Erythroblast (primary cell): ENCODE data around the gene ELP2.
"Not testable (repeated sequence)": the region's sequence is repeated elsewhere in the genome, so short reads cannot be mapped to it uniquely, and the experiment has no call there.

Source experiments
- DNase-seq, 2 experiments: peaks; one replicate each; lab custom pipeline; 2025; lab: John Stamatoyannopoulos, UW
- GATA1 ChIP-seq: IDR thresholded peaks from 2 replicates; pipeline ENCODE4 v1.6.1; 2011; ENCODE audit warnings: low read depth, mild to moderate bottlenecking, control low read depth, low read length, moderate library complexity
- POLR2A ChIP-seq: IDR thresholded peaks from 2 replicates; pipeline ENCODE4 v1.6.1; 2011; ENCODE audit warnings: mild to moderate bottlenecking, low read length

Gene ELP2

DNA sequence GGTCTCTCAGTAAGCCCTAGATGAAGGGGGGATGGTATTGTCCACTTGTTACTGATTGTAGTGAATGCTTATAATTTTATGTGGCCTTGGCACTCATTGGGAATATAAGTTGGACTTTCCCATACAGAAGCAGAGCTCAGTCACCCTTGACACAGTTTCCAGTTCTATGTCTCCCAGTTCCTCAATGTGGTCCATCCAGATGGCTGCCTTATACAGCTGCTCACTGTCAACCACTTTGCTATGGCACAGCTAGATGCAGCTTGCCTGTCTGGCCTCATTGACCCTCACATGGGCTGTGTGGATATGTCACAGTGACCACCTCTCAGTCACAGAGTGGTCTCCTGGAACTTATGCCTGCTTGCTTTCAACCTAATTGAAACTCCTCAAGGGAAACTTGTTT is 22.2 kb upstream of the ELP2 start:
- no peak for TF ChIP-seq POLR2A
- TF ChIP-seq GATA1: no peak
- no peak for DNase-seq

DNA sequence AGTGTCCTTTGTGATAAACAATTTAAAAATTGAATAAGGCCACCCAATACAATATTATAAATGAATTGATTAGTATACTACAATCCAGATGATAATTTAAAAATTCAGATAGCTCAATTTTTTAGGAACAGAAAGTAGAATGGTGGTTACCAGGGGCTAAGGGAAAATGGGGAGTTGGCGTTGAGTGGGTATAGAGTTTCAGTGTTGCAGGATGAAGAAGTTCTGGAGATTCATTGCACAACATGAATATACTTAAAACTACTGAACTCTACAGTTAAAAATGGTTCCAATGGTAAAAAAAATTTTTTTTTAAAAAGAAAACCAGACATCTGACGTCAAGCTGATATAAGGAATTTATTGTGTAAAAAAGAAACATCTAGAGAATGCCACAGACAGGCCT is 21.5 kb upstream of the ELP2 start:
- no peak for TF ChIP-seq GATA1
- no peak for TF ChIP-seq POLR2A
- DNase-seq: no peak

DNA sequence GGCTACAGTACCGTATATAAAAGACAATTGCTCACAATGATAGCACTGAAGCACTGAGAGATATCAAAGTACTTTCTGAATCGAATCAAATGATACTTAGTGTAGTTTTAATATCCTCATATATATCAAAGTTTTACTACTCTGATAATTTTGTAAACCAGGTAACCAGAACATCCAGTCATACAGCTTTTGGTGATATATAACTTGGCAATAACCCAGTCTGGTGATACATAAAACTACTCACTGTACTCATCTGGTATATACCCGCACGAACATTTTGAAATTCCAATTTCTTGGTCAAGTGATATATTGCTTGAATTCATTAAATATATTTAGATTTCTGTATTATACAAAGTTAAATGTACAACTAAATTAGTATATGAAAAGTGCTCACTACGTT is 21.1 kb upstream of the ELP2 start:
- DNase-seq: no peak
- TF ChIP-seq POLR2A (no peak), GATA1 (no peak)

DNA sequence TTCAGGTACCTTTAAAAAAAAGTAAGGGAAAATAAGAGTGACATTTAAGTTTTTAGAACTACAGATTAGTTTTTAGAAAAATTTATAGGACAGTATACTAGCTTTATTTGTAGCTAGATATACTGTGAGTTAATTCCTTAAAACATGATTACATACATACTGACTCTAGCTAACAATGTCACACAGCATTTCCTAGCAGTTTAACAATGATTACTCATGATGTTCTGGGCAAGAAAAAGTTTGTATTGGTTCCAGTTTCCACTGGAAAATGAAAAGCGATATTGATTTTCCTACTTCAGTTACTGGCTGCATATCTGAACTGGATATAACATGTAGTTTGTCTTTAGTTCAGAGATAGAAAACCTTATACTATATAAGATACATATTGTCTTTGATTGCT is 20.0 kb upstream of the ELP2 start:
- no peak for TF ChIP-seq POLR2A
- no peak for TF ChIP-seq GATA1
- no peak for DNase-seq

DNA sequence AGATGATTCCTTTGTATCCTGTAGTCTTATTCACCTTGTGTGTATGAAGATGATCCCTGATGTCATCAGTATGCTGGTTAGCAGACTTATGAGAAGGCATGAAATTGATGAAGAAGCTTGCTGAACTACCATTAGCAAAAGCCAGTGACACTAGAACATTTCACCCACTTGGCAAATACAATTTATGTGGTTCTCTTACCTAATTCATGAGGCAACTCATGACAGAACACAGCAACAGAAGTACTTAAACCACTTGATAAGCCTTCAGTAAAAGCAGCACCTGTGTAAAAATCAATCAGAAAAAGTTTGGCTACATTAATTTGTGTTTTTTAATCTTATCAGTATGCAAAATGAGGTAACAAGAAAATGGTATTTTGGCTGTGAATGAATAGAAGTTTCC is 17.4 kb upstream of the ELP2 start:
- TF ChIP-seq POLR2A (no peak), GATA1 (no peak)
- no peak for DNase-seq

DNA sequence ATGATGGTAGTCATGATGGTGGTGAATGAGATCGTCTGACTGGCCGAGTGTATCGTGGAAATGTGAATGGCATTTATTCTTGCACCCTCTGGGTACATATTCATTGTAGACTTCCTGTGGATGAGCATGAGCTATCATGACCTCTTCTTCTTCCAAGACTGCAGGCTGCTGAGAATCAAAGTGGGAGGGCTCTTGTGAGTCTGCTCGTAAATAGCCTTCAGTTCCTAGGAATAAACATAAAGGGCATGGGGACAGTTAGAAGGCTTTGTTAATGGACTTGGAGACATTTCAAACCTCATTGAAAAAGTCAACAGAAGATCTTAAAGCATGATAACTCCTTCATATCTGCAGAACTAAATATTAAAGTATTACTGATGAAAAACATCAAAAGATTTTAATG is 15.4 kb upstream of the ELP2 start:
- no peak for TF ChIP-seq GATA1
- no peak for TF ChIP-seq POLR2A
- no peak for DNase-seq

DNA sequence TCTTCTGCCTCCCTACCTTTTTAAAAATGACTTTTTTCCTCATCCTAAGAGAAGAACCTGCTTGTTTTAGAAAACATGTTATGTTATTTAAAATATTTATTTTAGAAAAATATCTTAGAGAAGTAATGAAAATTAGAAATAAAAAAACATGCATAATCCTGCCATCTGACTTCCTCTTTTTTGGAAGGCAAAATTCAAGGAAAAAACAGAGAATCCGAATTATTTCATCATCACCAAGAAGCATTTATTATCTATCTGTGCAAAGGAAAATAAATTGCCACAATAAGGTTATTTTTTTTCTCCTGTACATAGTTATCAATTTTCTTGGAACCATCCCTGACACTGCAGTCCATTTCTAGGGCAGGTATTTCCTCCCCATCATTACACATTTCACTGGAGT is 15.0 kb upstream of the ELP2 start:
- DNase-seq: no peak
- TF ChIP-seq POLR2A: no peak
- TF ChIP-seq GATA1: no peak

DNA sequence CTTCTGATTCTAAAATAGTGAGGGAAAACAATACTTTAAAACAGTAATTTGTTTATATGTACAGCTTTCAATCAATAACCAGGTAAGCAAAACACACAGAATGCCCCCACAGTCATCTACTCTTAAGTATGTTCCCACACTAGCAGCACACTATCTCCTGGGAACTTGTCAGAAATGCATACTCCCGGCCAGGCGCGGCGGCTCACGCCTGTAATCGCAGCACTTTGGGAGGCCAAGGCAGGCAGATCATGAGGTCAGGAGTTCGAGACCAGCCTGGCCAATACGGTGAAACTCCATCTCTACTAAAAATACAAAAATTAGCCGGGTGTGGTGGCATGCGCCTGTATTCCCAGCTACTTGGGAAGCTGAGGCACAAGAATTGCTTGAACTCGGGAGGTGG is 12.9 kb upstream of the ELP2 start:
- DNase-seq: not testable (repeated sequence)

DNA sequence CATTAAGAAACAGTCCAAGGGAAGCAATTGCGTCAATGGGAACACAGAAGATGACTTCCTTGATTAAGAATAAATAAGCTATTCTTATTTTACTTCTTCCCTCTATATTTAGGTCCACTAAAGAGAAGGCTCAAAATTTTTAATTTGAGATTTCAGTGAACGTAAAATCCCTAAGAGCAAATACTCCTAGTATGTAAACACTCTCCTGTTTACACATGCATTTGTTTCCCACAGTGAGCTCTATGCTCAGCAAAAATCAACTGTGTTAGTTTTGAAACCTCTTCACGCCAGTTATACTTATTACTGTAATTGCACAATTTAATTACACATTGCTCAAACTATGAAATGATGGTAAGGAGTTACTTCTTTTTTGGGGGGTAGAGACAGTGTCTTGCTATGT is 9.4 kb upstream of the ELP2 start:
- TF ChIP-seq GATA1: no peak
- TF ChIP-seq POLR2A: no peak
- DNase-seq: no peak

DNA sequence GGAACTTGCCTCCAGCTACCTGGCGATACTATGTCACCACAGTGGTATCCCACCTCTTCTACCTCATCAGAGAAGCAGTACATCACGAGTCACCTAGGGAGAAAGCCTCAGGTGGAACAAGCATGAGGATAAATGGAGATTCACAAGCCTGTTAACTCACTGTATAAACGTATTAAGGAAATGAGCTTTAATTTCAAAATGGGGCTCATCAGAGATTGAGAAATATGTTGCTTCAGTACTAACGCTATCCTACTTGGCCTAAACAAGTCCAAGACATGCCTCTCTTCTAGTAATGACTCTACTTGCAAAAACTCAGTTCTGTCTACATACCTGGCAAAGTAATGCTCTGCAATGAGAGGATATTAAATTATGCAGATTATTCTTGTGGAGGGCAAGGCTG is 4.9 kb upstream of the ELP2 start:
- DNase-seq: no peak
- TF ChIP-seq GATA1 (no peak), POLR2A (no peak)

DNA sequence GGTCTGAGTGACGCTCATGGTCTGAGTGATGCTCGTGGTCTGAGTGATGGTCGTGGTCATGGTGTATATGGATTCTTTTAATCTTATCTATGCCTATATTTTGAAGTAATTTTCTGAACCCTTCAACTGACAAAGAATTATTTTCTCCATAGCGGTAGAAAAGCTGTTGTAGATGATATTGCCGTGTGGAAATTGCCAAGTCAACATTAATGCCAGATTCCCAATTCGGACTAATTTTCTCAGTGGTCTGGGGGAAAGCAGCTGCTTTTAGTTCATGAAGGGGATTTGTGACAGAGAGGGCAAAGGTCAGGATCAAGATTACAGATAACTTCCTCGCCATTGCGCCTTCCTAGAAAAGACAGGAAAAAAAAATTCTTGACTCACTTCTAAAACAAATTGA is 3.0 kb upstream of the ELP2 start:
- DNase-seq: no peak
- TF ChIP-seq POLR2A: no peak
- TF ChIP-seq GATA1: no peak

DNA sequence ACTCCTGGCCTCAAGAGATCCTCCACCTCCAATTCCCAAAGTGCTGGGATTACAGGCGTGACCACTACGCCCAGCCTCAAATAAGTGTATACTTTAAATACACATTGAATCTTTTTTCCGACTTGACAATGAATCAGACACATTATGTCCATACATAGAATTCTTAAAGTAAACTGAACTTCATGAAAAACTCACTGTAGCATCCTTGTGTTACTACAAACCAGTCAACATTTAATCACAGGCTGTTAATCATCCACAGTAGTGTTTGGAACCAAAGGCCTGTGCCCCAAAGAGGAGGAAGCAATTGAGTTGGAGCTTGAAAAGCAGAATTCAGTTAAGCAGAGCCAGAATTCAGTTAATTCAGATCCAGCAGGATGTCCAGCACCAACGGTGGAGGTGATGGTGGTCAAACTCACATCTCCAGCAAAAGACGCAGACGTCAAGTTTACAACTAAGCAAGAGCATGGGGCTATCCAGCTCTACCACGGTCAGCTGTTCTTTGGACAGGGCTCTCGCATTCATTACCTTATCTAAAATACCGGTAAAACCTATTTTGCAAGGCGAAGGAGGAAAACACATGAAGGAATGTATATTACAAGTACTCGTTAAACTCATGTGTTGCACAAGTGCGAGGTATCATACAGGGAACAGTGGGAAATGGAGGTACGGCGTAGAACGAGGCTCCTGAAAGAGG is 1.7 kb upstream of the ELP2 start:
- TF ChIP-seq GATA1: no peak
- no peak for TF ChIP-seq POLR2A

DNA sequence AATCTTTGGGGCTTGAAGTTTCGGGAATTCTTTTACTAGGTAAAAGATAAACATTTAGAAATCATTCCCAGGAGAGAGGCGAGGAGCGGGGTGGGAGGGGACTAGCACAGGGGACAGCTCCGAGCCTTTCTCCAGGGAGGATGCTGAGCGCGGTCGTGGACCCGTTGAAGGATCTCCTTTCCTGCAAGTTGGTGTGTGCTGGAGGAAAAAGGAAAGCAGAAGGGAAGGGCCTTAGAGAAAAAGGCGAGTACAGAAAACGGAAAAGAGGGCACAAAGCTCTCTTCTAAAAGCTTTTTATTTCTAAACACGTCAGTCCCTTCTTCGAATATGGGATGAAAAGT is 1.2 kb upstream of the ELP2 start:
- DNase-seq: peak; percentile 40 to 57
- TF ChIP-seq POLR2A (no peak), GATA1 (no peak)

More for the DNA sequence above, 1.7 kb upstream of the ELP2 start:
- peak; percentile 40 to 51 for DNase-seq

DNA sequence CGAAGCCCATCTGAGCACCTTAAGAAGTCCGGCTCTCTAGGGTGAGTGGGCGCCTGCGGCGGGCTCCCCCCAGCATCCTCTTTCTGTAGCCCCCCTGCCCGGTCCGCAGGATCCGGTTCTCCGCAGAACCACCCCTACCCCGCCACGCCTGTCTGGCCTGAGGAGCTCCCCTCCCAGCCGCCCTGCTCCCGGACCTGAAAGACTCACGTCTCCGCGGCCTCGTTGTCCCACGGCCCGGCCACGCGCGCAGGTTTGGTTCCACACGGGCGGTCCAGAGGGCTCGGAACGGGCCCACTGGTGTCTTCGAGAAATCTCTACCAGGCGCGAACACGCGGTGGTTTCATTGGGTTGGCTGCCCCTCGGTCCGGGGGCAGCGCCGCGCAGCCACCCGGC is 796 bp upstream of the ELP2 start:
- no peak for TF ChIP-seq POLR2A
- TF ChIP-seq GATA1: no peak
- no peak for DNase-seq

DNA sequence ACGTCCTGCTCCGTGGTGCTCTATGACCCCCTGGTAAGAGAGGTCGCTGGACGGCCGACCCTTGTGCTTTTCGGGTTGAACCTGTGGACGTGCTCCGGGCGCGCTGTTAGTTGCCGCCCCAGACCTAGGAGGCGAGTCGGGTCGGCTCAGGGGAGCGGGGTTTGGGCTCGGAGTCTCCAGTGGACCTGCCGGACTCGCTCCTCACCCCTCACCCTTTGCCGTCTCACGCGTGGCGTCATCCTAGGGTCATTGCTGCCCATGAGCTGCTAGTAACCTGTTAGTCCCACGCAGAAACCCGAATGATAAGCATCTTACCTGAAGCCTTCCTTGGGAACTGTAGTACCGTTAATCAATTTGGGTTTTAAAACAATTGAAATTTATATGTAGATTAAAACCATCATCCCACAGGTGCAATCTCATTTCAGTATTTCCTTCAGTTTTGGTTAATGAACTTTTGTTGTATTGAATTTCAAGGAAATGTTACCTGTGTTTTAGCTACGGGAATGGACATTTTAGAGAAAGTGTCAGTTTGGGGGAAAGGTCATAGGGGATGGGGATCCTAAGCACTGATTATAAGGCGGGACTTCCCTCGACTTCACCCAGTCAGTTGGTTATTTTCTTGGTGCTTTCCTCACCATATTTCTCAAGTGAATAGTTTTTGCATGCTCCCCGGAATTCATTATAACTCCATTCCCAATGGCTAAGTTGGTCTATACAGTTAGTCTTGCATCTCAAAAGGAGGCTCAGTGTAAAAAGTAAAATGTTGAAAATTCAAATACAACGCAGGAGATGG is 536 bp downstream of the ELP2 start:
- TF ChIP-seq GATA1 (no peak), POLR2A (peak; percentile 48)
- peak in 1 of 2 experiments; percentile 51 for DNase-seq
